Frontal cortex (tissue), 4 donors: ENCODE results near the gene SLC26A9. TPM values are rescaled to one million over a fixed set of nuclear protein-coding genes. Genes with fewer than 3 reads are reported as not detected.

Experiments
- DNase-seq, 2 donors: peaks; one replicate each; pipeline ENCODE4 v3.0.0; 2012; ENCODE audit warnings: low spot score in 2 of 2
- FAIRE-seq: peaks from 2 replicates; lab custom pipeline; 2012; peaks lifted over from hg19 to GRCh38; lab: Jason Lieb, UNC
- total RNA-seq: library from RNA; depleted of rRNA; stranded (reverse); fragments of >200 nt; gene quantifications from one replicate; pipeline ENCODE4 v1.2.3, GENCODE V29; 2014
- donor health status: control.
- donor health status: control.
- donor health status: control.

The SLC26A9 gene
- total RNA-seq, 1 donor from 2014 or later: not detected

- DNase-seq (peak in 1 of 2 donors; percentile 35), FAIRE-seq (no peak)
These were observed 7.0 kb upstream of the SLC26A9 start for GRCh38 chr1:205950280-205950679.

GRCh38 chr1:205949753-205950152 is 6.5 kb upstream of the SLC26A9 start:
- FAIRE-seq: no peak

GRCh38 chr1:205948886-205949285 is 5.6 kb upstream of the SLC26A9 start:
- DNase-seq (no peak), FAIRE-seq (no peak)

More at GRCh38 chr1:205949753-205950152, 6.5 kb upstream of the SLC26A9 start:
- DNase-seq: no peak

- FAIRE-seq: no peak
- no peak for DNase-seq
These were observed 4.8 kb upstream of the SLC26A9 start for GRCh38 chr1:205948039-205948438.

- DNase-seq: no peak
- FAIRE-seq: no peak
These were observed 3.8 kb upstream of the SLC26A9 start for GRCh38 chr1:205947024-205947423.

GRCh38 chr1:205945069-205945468 is 1.8 kb upstream of the SLC26A9 start:
- FAIRE-seq (no peak), DNase-seq (no peak)

GRCh38 chr1:205944525-205944924 is 1.3 kb upstream of the SLC26A9 start:
- no peak for FAIRE-seq
- DNase-seq: no peak

- DNase-seq (no peak), FAIRE-seq (no peak)
These were observed 561 bp downstream of the SLC26A9 start for GRCh38 chr1:205942631-205943159.

GRCh38 chr1:205940710-205941109 is 2.5 kb downstream of the SLC26A9 start:
- no peak for FAIRE-seq
- DNase-seq: no peak

GRCh38 chr1:205939690-205940330 is 3.4 kb downstream of the SLC26A9 start:
- FAIRE-seq (no peak), DNase-seq (no peak)

- FAIRE-seq (no peak), DNase-seq (no peak)
These were observed 4.6 kb downstream of the SLC26A9 start for GRCh38 chr1:205938682-205939081.

- FAIRE-seq: no peak
- DNase-seq: no peak
These were observed 6.2 kb downstream of the SLC26A9 start for GRCh38 chr1:205936846-205937586.

- DNase-seq: no peak
- no peak for FAIRE-seq
These were observed 6.9 kb downstream of the SLC26A9 start for GRCh38 chr1:205936311-205936710.

GRCh38 chr1:205935869-205936268 is 7.4 kb downstream of the SLC26A9 start:
- DNase-seq (no peak), FAIRE-seq (no peak)

GRCh38 chr1:205934788-205935187 is 8.5 kb downstream of the SLC26A9 start:
- no peak for FAIRE-seq
- DNase-seq: no peak

- DNase-seq (peak in 1 of 2 donors; percentile 40), FAIRE-seq (no peak)
These were observed 9.3 kb downstream of the SLC26A9 start for GRCh38 chr1:205933671-205934618.

- no peak for FAIRE-seq
- no peak for DNase-seq
These were observed 10.5 kb downstream of the SLC26A9 start for GRCh38 chr1:205932776-205933175.

- DNase-seq: no peak
- no peak for FAIRE-seq
These were observed 12.4 kb downstream of the SLC26A9 start for GRCh38 chr1:205930799-205931281.

GRCh38 chr1:205930195-205930577 is 13.1 kb downstream of the SLC26A9 start:
- DNase-seq: no peak
- no peak for FAIRE-seq
